HepG2 (cell line): ENCODE data around the gene MAP3K14. TPM values are rescaled to one million over a fixed set of nuclear protein-coding genes. Genes with fewer than 3 reads are reported as not detected.
A peak's percentile ranks its signal among the peaks of the same experiment; 100 is the strongest.

Experiments used
- CC2D1A ChIP-seq: sonication (generic); formaldehyde crosslinking; IDR thresholded peaks from 2 replicates; pipeline ENCODE4 v1.8.1; 2023; ENCODE audit warnings: mild to moderate bottlenecking, missing genetic modification reagents
- ESRRA ChIP-seq: sonication (generic); formaldehyde crosslinking; IDR thresholded peaks from 2 replicates; pipeline ENCODE4 v1.5.1; 2020; ENCODE audit warnings: mild to moderate bottlenecking, low read depth, missing genetic modification reagents
- MLXIP ChIP-seq: sonication (generic); formaldehyde crosslinking; IDR thresholded peaks from 2 replicates; pipeline ENCODE4 v1.9.0; 2021; ENCODE audit warnings: missing genetic modification reagents, borderline replicate concordance
- NCOA1 ChIP-seq: sonication (generic); formaldehyde crosslinking; IDR thresholded peaks from 2 replicates; pipeline ENCODE4 v1.9.0; 2021; ENCODE audit warnings: missing genetic modification reagents
- RFXANK ChIP-seq: IDR thresholded peaks from 2 replicates; pipeline ENCODE4 v1.6.1; 2016
- TFDP2 ChIP-seq: sonication (generic); formaldehyde crosslinking; IDR thresholded peaks from 2 replicates; pipeline ENCODE4 v1.4.0; 2020; ENCODE audit warnings: missing genetic modification reagents
- TMF1 ChIP-seq: sonication (generic); formaldehyde crosslinking; IDR thresholded peaks from 2 replicates; pipeline ENCODE4 v1.8.1; 2022; ENCODE audit warnings: low read depth, missing genetic modification reagents
- ZNF550 ChIP-seq: sonication (generic); formaldehyde crosslinking; IDR thresholded peaks from 2 replicates; pipeline ENCODE4 v1.4.0; 2020; ENCODE audit warnings: mild to moderate bottlenecking, missing genetic modification reagents, borderline replicate concordance
- ZNF609 ChIP-seq: sonication (generic); formaldehyde crosslinking; IDR thresholded peaks from 2 replicates; pipeline ENCODE4 v1.4.0; 2020; ENCODE audit warnings: mild to moderate bottlenecking, missing genetic modification reagents, borderline replicate concordance
- ZSCAN29 ChIP-seq: sonication (generic); formaldehyde crosslinking; conservative IDR thresholded peaks from 2 replicates; pipeline ENCODE4 v1.4.0; 2020; ENCODE audit warnings: mild to moderate bottlenecking, missing genetic modification reagents
- polyA plus RNA-seq, 8 experiments: library from polyadenylated mRNA; depleted of rRNA in 3 of 8; stranded (reverse) in 7 of 8; unstranded in 1 of 8; fragments of >200 nt; fragmentation: Illumina TruSeq in 4 of 8; extraction: Trizol in 4 of 8; gene quantifications; 2 replicates each; pipeline versions ENCODE4 v1.2.1 to v1.2.3, GENCODE V29; 2011 to 2016; ENCODE audit warnings: low read depth in 4 of 8, missing spikeins in 1 of 8, mixed read lengths in 1 of 8; ENCODE audit not compliant: insufficient read depth in 1 of 8
- total RNA-seq, 5 experiments: library from RNA; depleted of rRNA; stranded (reverse); fragments of >200 nt; fragmentation: Illumina TruSeq; extraction: Trizol; gene quantifications; 2 replicates each; pipeline ENCODE4 v1.2.3, GENCODE V29; 2016; ENCODE audit warnings: low read depth in 1 of 5
- TF ChIP-seq, protein P1 (sequence below): sonication (generic); formaldehyde crosslinking; IDR thresholded peaks from 2 replicates; pipeline ENCODE4 v1.5.0; 2020; ENCODE audit warnings: mild to moderate bottlenecking, missing genetic modification reagents
- TF ChIP-seq, protein P2 (sequence below): sonication (generic); formaldehyde crosslinking; IDR thresholded peaks from 2 replicates; pipeline ENCODE4 v1.4.0; 2020; ENCODE audit warnings: missing genetic modification reagents, mild to moderate bottlenecking, borderline replicate concordance
- TF ChIP-seq, protein P3 (sequence below): sonication (generic); formaldehyde crosslinking; IDR thresholded peaks from 2 replicates; pipeline ENCODE4 v1.5.0; 2020; ENCODE audit warnings: mild to moderate bottlenecking, low read depth, missing genetic modification reagents, borderline replicate concordance
- TF ChIP-seq, protein P4 (sequence below): sonication (generic); formaldehyde crosslinking; IDR thresholded peaks from 2 replicates; pipeline ENCODE4 v1.5.0; 2020; ENCODE audit warnings: missing genetic modification reagents, mild to moderate bottlenecking, borderline replicate concordance

Gene MAP3K14
- total and polyA plus RNA-seq, 2 of the 13 experiments (the other 11 are each of a cell fraction or from before 2014, with no cell fraction given), result 2.6 TPM

GRCh38 chr17:45247429-45248131 is 69.2 kb downstream of the MAP3K14 start (continued):
- TF ChIP-seq MLXIP (no peak), ZNF609 (CRISPR knock-in tag) (no peak), ZSCAN29 (CRISPR knock-in tag) (0 out of 2 replicates have a peak, but pooled peaks have one; percentile 5), ESRRA (CRISPR knock-in tag) (peak; percentile 30; the same call in 1 of the 2 replicates), RFXANK (CRISPR knock-in tag) (no peak; the same call in 1 of the 2 replicates), TMF1 (CRISPR knock-in tag) (peak; percentile 79; the same call in 1 of the 2 replicates), ZNF550 (no peak; the same call in 1 of the 2 replicates), CC2D1A (no peak), TFDP2 (peak; percentile 15; the same call in 1 of the 2 replicates), NCOA1 (CRISPR knock-in tag) (no peak)
- TF ChIP-seq, protein P1, sequence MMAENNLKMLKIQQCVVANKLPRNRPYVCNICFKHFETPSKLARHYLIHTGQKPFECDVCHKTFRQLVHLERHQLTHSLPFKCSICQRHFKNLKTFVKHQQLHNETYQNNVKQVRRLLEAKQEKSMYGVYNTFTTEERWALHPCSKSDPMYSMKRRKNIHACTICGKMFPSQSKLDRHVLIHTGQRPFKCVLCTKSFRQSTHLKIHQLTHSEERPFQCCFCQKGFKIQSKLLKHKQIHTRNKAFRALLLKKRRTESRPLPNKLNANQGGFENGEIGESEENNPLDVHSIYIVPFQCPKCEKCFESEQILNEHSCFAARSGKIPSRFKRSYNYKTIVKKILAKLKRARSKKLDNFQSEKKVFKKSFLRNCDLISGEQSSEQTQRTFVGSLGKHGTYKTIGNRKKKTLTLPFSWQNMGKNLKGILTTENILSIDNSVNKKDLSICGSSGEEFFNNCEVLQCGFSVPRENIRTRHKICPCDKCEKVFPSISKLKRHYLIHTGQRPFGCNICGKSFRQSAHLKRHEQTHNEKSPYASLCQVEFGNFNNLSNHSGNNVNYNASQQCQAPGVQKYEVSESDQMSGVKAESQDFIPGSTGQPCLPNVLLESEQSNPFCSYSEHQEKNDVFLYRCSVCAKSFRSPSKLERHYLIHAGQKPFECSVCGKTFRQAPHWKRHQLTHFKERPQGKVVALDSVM, result peak; percentile 57; the same call in 1 of the 2 replicates
- TF ChIP-seq, protein P2, sequence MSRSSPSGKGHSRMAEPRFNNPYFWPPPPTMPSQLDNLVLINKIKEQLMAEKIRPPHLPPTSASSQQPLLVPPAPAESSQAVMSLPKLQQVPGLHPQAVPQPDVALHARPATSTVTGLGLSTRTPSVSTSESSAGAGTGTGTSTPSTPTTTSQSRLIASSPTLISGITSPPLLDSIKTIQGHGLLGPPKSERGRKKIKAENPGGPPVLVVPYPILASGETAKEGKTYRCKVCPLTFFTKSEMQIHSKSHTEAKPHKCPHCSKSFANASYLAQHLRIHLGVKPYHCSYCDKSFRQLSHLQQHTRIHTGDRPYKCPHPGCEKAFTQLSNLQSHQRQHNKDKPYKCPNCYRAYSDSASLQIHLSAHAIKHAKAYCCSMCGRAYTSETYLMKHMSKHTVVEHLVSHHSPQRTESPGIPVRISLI, result no peak
- TF ChIP-seq, protein P3, sequence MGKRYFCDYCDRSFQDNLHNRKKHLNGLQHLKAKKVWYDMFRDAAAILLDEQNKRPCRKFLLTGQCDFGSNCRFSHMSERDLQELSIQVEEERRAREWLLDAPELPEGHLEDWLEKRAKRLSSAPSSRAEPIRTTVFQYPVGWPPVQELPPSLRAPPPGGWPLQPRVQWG, result no peak
- TF ChIP-seq, protein P4, sequence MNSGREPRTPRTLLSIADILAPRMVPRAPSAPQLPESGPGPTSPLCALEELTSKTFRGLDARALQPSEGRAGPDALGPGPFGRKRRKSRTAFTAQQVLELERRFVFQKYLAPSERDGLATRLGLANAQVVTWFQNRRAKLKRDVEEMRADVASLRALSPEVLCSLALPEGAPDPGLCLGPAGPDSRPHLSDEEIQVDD (CRISPR knock-in tag), result 0 out of 2 replicates have a peak, but pooled peaks have one; percentile 10
